Left kidney (tissue), 2 donors: Measurements from ENCODE around the gene TBC1D22A. TPM values are rescaled to one million over a fixed set of nuclear protein-coding genes. Genes with fewer than 3 reads are reported as not detected.
A peak's percentile ranks its signal among the peaks of the same experiment; 100 is the strongest.

Experiments
- DNase-seq: peaks from one replicate; pipeline ENCODE4 v3.0.0-alpha.2; 2013
- polyA plus RNA-seq: library from polyadenylated mRNA; unstranded; fragments of 120-200 nt; gene quantifications from one replicate; pipeline ENCODE4 v1.2.1, GENCODE V29; 2013; ENCODE audit not compliant: insufficient read length

The TBC1D22A gene
- polyA plus RNA-seq, 1 donor = 15.0 TPM

GRCh38 chr22:46887978-46888377, 125.5 kb downstream of the TBC1D22A start:
- DNase-seq = no peak

GRCh38 chr22:46890819-46891218, 128.4 kb downstream of the TBC1D22A start:
- DNase-seq = no peak

GRCh38 chr22:46891382-46891951, 129.0 kb downstream of the TBC1D22A start:
- DNase-seq = no peak

GRCh38 chr22:46892866-46893265, 130.4 kb downstream of the TBC1D22A start:
- no peak for DNase-seq

GRCh38 chr22:46893281-46894020, 131.0 kb downstream of the TBC1D22A start:
- DNase-seq = no peak

GRCh38 chr22:46894081-46894671, 131.7 kb downstream of the TBC1D22A start:
- DNase-seq = peak; percentile 34

- no peak for DNase-seq
Observed at GRCh38 chr22:46894851-46895640, 132.6 kb downstream of the TBC1D22A start.

- DNase-seq = no peak
Observed at GRCh38 chr22:46895753-46896152, 133.3 kb downstream of the TBC1D22A start.

- DNase-seq = no peak
Observed at GRCh38 chr22:46896166-46896565, 133.7 kb downstream of the TBC1D22A start.

- DNase-seq = no peak
Observed at GRCh38 chr22:46896568-46897245, 134.3 kb downstream of the TBC1D22A start.

GRCh38 chr22:46897246-46897623, 134.8 kb downstream of the TBC1D22A start:
- DNase-seq = no peak

- no peak for DNase-seq
Observed at GRCh38 chr22:46900549-46900948, 138.1 kb downstream of the TBC1D22A start.

GRCh38 chr22:46902436-46902835, 140.0 kb downstream of the TBC1D22A start:
- no peak for DNase-seq

GRCh38 chr22:46902998-46903916, 140.8 kb downstream of the TBC1D22A start:
- DNase-seq = no peak

- no peak for DNase-seq
Observed at GRCh38 chr22:46905415-46905814, 143.0 kb downstream of the TBC1D22A start.

GRCh38 chr22:46905834-46906233, 143.4 kb downstream of the TBC1D22A start:
- DNase-seq = no peak

GRCh38 chr22:46906326-46907045, 144.0 kb downstream of the TBC1D22A start:
- DNase-seq = no peak

GRCh38 chr22:46907241-46908215, 145.1 kb downstream of the TBC1D22A start:
- DNase-seq = no peak

GRCh38 chr22:46908641-46909107, 146.2 kb downstream of the TBC1D22A start:
- DNase-seq = no peak
